SK-N-SH (cell line): ENCODE measurements around the gene TRAM2. TPM values are rescaled to one million over a fixed set of nuclear protein-coding genes. Genes with fewer than 3 reads are reported as not detected.

Experiments
- CTCF ChIA-PET: fragments of 300-600, 350-600 bp; formaldehyde crosslinking; extraction: SDS; loops from one replicate; lab custom pipeline; 2021; lab: Yijun Ruan, JAX
- POLR2A ChIA-PET: fragments of 350-600 bp; sonication (Branson Sonifier 250); formaldehyde crosslinking; extraction: SDS; loops from one replicate; lab custom pipeline; 2020; ENCODE audit warnings: antibody characterized with exemption, inconsistent platforms; lab: Yijun Ruan, JAX
- DNase-seq: peaks from one replicate; pipeline ENCODE4 v3.0.0; 2012
- H2AFZ ChIP-seq: fragments of 200-600 bp; sonication (generic); 2 replicates; pipeline ENCODE4 v1.8.1; 2016; ENCODE audit warnings: antibody characterized with exemption, mild to moderate bottlenecking, low read depth
- H3F3A ChIP-seq: fragments of 200-600 bp; sonication (generic); replicated peaks from 2 replicates; pipeline ENCODE3; 2016; ENCODE audit warnings: antibody characterized with exemption, mild to moderate bottlenecking; ENCODE audit not compliant: insufficient read depth
- H3K27ac ChIP-seq, 2 experiments: fragments of 200-500 bp in 1 of 2; fragments of 200-600 bp in 1 of 2; sonication (Bioruptor generic) in 1 of 2; sonication (generic), shearing (Covaris generic) in 1 of 2; 2 replicates each; pipeline versions ENCODE4 v1.5.1 to v1.6.1; 2014 to 2016; ENCODE audit warnings: low read depth in 2 of 2, inconsistent platforms in 1 of 2, low read length in 1 of 2, mild to moderate bottlenecking in 1 of 2, mixed read lengths in 1 of 2
- H3K27me3 ChIP-seq: fragments of 200-600 bp; sonication (generic), shearing (Covaris generic); 2 replicates; pipeline ENCODE4 v1.6.1; 2016; ENCODE audit warnings: mixed run types; ENCODE audit not compliant: insufficient read depth
- H3K36me3 ChIP-seq, 2 experiments: fragments of 200-500 bp in 1 of 2; fragments of 200-600 bp in 1 of 2; sonication (Bioruptor generic) in 1 of 2; sonication (generic) in 1 of 2; replicated peaks in 1 of 2; 2 replicates each; pipeline versions ENCODE3 to v1.5.1; 2014 to 2016; ENCODE audit warnings: low read length in 1 of 2, mild to moderate bottlenecking in 1 of 2; ENCODE audit not compliant: insufficient read depth in 2 of 2, control insufficient read depth in 1 of 2
- H3K4me1 ChIP-seq, 2 experiments: fragments of 200-500 bp in 1 of 2; fragments of 200-600 bp in 1 of 2; sonication (Bioruptor generic) in 1 of 2; sonication (generic), shearing (Covaris generic) in 1 of 2; 2 replicates each; pipeline versions ENCODE4 v1.5.1 to v1.6.1; 2014 to 2016; ENCODE audit warnings: low read depth in 1 of 2, low read length in 1 of 2, mixed run types in 1 of 2; ENCODE audit not compliant: insufficient read depth in 2 of 2, control insufficient read depth in 1 of 2
- H3K4me2 ChIP-seq: fragments of 200-600 bp; sonication (generic), shearing (Covaris generic); 2 replicates; pipeline ENCODE4 v1.6.1; 2017; ENCODE audit warnings: mixed run types
- H3K4me3 ChIP-seq, 2 experiments: fragments of 200-500 bp in 1 of 2; fragments of 200-600 bp in 1 of 2; sonication (Bioruptor generic) in 1 of 2; sonication (generic), shearing (Covaris generic) in 1 of 2; 2 replicates each; pipeline versions ENCODE4 v1.5.1 to v1.8.1; 2014 to 2016; ENCODE audit warnings: low read depth in 2 of 2, inconsistent platforms in 1 of 2, low read length in 1 of 2, mild to moderate bottlenecking in 1 of 2, mixed read lengths in 1 of 2, moderate library complexity in 1 of 2
- H3K79me2 ChIP-seq: fragments of 200-600 bp; sonication (generic); 2 replicates; pipeline ENCODE4 v1.8.1; 2017; ENCODE audit warnings: mild to moderate bottlenecking; ENCODE audit not compliant: insufficient read depth
- H3K9ac ChIP-seq: fragments of 200-600 bp; sonication (generic); 2 replicates; pipeline ENCODE4 v1.6.1; 2017; ENCODE audit warnings: mixed run types
- H3K9me2 ChIP-seq: fragments of 200-600 bp; sonication (generic); 2 replicates; pipeline ENCODE4 v1.6.1; 2017; ENCODE audit warnings: mixed run types
- H3K9me3 ChIP-seq: fragments of 200-600 bp; sonication (generic); 2 replicates; pipeline ENCODE4 v1.6.1; 2017; ENCODE audit warnings: mixed run types, mild to moderate bottlenecking, moderate library complexity
- H4K20me1 ChIP-seq: fragments of 200-600 bp; sonication (generic); 2 replicates; pipeline ENCODE4 v1.6.1; 2017; ENCODE audit warnings: mild to moderate bottlenecking, mixed run types; ENCODE audit not compliant: insufficient read depth
- CHD2 ChIP-seq: fragments of 150-350 bp; IDR thresholded peaks from 2 replicates; pipeline ENCODE4 v1.6.1; 2018; ENCODE audit warnings: low read length; ENCODE audit not compliant: partially characterized antibody
- CTCF ChIP-seq: fragments of 200-600 bp; sonication (generic); IDR thresholded peaks from 2 replicates; pipeline ENCODE4 v1.6.1; 2017; ENCODE audit warnings: antibody characterized with exemption, mild to moderate bottlenecking, moderate library complexity
- EZH2phosphoT487 ChIP-seq: fragments of 200-600 bp; sonication (generic); IDR thresholded peaks from 2 replicates; pipeline ENCODE4 v1.6.1; 2017; ENCODE audit warnings: low read depth, mixed run types, mild to moderate bottlenecking, antibody characterized with exemption, moderate library complexity, borderline replicate concordance
- FOXJ3 ChIP-seq: sonication (generic); formaldehyde crosslinking; IDR thresholded peaks from 2 replicates; pipeline ENCODE4 v1.5.1; 2020; ENCODE audit warnings: mild to moderate bottlenecking, missing genetic modification reagents
- FOXM1 ChIP-seq: IDR thresholded peaks from 2 replicates; pipeline ENCODE4 v1.4.0; 2012; ENCODE audit warnings: low read depth, mild to moderate bottlenecking
- GABPA ChIP-seq: IDR thresholded peaks from 2 replicates; pipeline ENCODE4 v1.4.0; 2012; ENCODE audit warnings: low read depth, mild to moderate bottlenecking
- JUND ChIP-seq: IDR thresholded peaks from 2 replicates; pipeline ENCODE4 v1.4.0; 2012
- MEF2A ChIP-seq: IDR thresholded peaks from 2 replicates; pipeline ENCODE4 v1.4.0; 2012; ENCODE audit warnings: low read depth, borderline replicate concordance
- MXI1 ChIP-seq: IDR thresholded peaks from 2 replicates; pipeline ENCODE4 v1.6.1; 2012; ENCODE audit warnings: mild to moderate bottlenecking, low read depth, low read length, improper control_type of control experiment
- POLR2AphosphoS5 ChIP-seq: IDR thresholded peaks from 2 replicates; pipeline ENCODE4 v1.6.1; 2012; ENCODE audit warnings: low read depth, low read length
- REST ChIP-seq: IDR thresholded peaks from 2 replicates; pipeline ENCODE4 v1.6.1; 2012; ENCODE audit warnings: mild to moderate bottlenecking, low read depth, low read length, moderate library complexity
- RFX5 ChIP-seq: IDR thresholded peaks from 2 replicates; pipeline ENCODE4 v1.6.1; 2012; ENCODE audit warnings: mild to moderate bottlenecking, improper control_type of control experiment, low read length
- SIN3A ChIP-seq: IDR thresholded peaks from 2 replicates; pipeline ENCODE4 v1.6.1; 2012; ENCODE audit warnings: low read depth, mild to moderate bottlenecking, low read length, moderate library complexity, borderline replicate concordance
- TCF12 ChIP-seq: IDR thresholded peaks from 2 replicates; pipeline ENCODE4 v1.4.0; 2012
- TEAD4 ChIP-seq: IDR thresholded peaks from 2 replicates; pipeline ENCODE4 v1.4.0; 2012; ENCODE audit warnings: mild to moderate bottlenecking, borderline replicate concordance; ENCODE audit not compliant: insufficient read depth
- WGBS: methylation state at CpG from one replicate; pipeline ENCODE4 v1.1.6; 2017; ENCODE audit warnings: low lambda C conversion rate; 5-methylcytosine and 5-hydroxymethylcytosine counted together
- polyA plus RNA-seq, 3 experiments: library from polyadenylated mRNA; depleted of rRNA; stranded (reverse); fragments of >200 nt; gene quantifications; 2 replicates each; pipeline ENCODE4 v1.2.3, GENCODE V29; 2012
- TF ChIP-seq, protein P1 (sequence below): IDR thresholded peaks from 2 replicates; pipeline ENCODE4; 2012
- TF ChIP-seq, protein P2 (sequence below): fragments of 150-350 bp; IDR thresholded peaks from 2 replicates; pipeline ENCODE4 v1.6.1; 2016; ENCODE audit warnings: mild to moderate bottlenecking, low read depth, low read length

TRAM2 gene
- polyA plus RNA-seq, 1 of the 3 experiments (the other 2 are of a cell fraction): 26.4 TPM

GRCh38 chr6:52558266-52559000 lies 18.4 kb downstream of the TRAM2 start:
- Histone ChIP-seq H3K4me1 (peaks cover 6 to 27% of the 10 kb centered on the region in 2 experiments; a peak in 3 of 4 replicates), H3K4me2 (no peak overlapping the region), H3F3A (peaks cover 25% of the 10 kb centered on the region), H3K36me3 (no peaks in the 10 kb centered on the region), H3K9me3 (no peaks in the 10 kb centered on the region), H2AFZ (no peak overlapping the region), H3K4me3 (no peak overlapping the region), H3K79me2 (peaks cover 100% of the 10 kb centered on the region), H3K27me3 (no peaks in the 10 kb centered on the region), H4K20me1 (peaks cover 24% of the 10 kb centered on the region), H3K27ac (no peak overlapping the region), H3K9ac (no peak overlapping the region), H3K9me2 (no peaks in the 10 kb centered on the region)
- TF ChIP-seq EZH2phosphoT487 (no peak), CHD2 (no peak), TEAD4 (no peak), RFX5 (no peak), MXI1 (no peak), FOXJ3 (no peak), SIN3A (no peak), MEF2A (no peak), FOXM1 (no peak), TCF12 (no peak), JUND (no peak), GABPA (no peak), POLR2AphosphoS5 (no peak), REST (no peak), CTCF (no peak)
- TF ChIP-seq, protein P1, sequence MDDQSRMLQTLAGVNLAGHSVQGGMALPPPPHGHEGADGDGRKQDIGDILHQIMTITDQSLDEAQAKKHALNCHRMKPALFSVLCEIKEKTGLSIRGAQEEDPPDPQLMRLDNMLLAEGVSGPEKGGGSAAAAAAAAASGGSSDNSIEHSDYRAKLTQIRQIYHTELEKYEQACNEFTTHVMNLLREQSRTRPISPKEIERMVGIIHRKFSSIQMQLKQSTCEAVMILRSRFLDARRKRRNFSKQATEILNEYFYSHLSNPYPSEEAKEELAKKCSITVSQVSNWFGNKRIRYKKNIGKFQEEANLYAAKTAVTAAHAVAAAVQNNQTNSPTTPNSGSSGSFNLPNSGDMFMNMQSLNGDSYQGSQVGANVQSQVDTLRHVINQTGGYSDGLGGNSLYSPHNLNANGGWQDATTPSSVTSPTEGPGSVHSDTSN: no peak
- TF ChIP-seq, protein P2, sequence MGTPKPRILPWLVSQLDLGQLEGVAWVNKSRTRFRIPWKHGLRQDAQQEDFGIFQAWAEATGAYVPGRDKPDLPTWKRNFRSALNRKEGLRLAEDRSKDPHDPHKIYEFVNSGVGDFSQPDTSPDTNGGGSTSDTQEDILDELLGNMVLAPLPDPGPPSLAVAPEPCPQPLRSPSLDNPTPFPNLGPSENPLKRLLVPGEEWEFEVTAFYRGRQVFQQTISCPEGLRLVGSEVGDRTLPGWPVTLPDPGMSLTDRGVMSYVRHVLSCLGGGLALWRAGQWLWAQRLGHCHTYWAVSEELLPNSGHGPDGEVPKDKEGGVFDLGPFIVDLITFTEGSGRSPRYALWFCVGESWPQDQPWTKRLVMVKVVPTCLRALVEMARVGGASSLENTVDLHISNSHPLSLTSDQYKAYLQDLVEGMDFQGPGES: no peak
- ChIA-PET POLR2A (interaction anchor here (1.1 kb wide), 1 partner anchor 19 kb away, joined by 3 read pairs; the partner anchor contains the start of gene TRAM2), CTCF (interaction anchor here (1.5 kb wide), 1 partner anchor 35 kb away, joined by 3 read pairs; no protein-coding TSS in a partner anchor)
- WGBS: 95% methylated on average over 6 of the region's 6 CpGs
- DNase-seq: no peak
